H1 (cell line): ENCODE results near the gene MCOLN3. TPM values are rescaled to one million over a fixed set of nuclear protein-coding genes. Genes with fewer than 3 reads are reported as not detected.

Experiments used
- CHD2 ChIP-seq: IDR thresholded peaks from 2 replicates; pipeline ENCODE4 v1.6.1; 2012; ENCODE audit warnings: low read length, improper control_type of control experiment
- CTBP2 ChIP-seq: IDR thresholded peaks from 2 replicates; pipeline ENCODE4 v1.7.0; 2011; ENCODE audit warnings: borderline replicate concordance, mild to moderate bottlenecking, moderate library complexity, mixed read lengths, low read length; ENCODE audit not compliant: insufficient read depth, insufficient read length
- GABPA ChIP-seq: IDR thresholded peaks from 2 replicates; pipeline ENCODE4 v1.6.1; 2011; ENCODE audit warnings: mild to moderate bottlenecking, low read length, moderate library complexity, borderline replicate concordance; ENCODE audit not compliant: insufficient read depth
- TAF7 ChIP-seq: optimal IDR thresholded peaks from 2 replicates; pipeline ENCODE3; 2011; ENCODE audit warnings: low read depth, mild to moderate bottlenecking, inconsistent platforms, low read length, moderate library complexity, borderline replicate concordance
- TCF12 ChIP-seq: IDR thresholded peaks from 2 replicates; pipeline ENCODE4 v1.6.1; 2011; ENCODE audit warnings: low read depth, mild to moderate bottlenecking, low read length
- polyA plus RNA-seq, 7 experiments: library from polyadenylated mRNA; depleted of rRNA in 3 of 7; stranded (reverse) in 5 of 7; unstranded in 2 of 7; fragments of >200 nt in 5 of 7; fragments of 200-250 nt in 2 of 7; gene quantifications; 1 replicate in 5 of 7; 2 replicates in 1 of 7; 4 replicates in 1 of 7; pipeline versions ENCODE4 v1.2.1 to v1.2.3, GENCODE V29; 2011 to 2013; ENCODE audit warnings: missing spikeins in 2 of 7, mixed read lengths in 2 of 7
- total RNA-seq: library from RNA; stranded (reverse); fragmentation: NEBNext Ultra II Directional; extraction: Animal tissue kit (Norgen Biotek cat#: 25700); gene quantifications from 2 replicates; pipeline ENCODE4 v1.2.1, GENCODE V29; 2021
- TF ChIP-seq, protein P1 (sequence below): fragments of 300-600 bp; sonication (generic); IDR thresholded peaks from 2 replicates; pipeline ENCODE4 v1.7.1; 2012; ENCODE audit warnings: low read length, moderate library complexity, mild to moderate bottlenecking, inconsistent platforms; ENCODE audit not compliant: insufficient replicate concordance

Gene MCOLN3
- total and polyA plus RNA-seq, 2 of the 8 experiments (the other 6 are each of a cell fraction or from before 2014, with no cell fraction given): 3.8 to 4.9 TPM

DNA sequence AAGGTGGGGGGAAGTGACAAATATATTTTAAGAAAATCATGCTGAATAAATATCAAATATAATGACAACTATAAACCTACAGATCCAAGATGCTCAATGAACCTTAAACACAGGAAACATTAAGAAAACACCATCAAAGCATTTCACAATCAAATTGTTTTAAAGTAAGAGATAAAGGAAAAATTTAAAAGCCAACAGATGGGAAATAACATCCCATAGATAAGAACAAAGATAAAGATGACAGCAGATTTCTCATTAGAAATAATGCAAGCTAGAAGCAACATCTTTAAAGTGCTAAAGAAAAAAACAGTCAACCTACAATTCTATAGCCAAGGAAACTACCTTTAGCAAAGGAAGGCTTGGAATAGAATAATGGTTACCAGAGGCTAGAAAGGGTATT, 17.8 kb downstream of the MCOLN3 start (continued):
- TF ChIP-seq, protein P1, sequence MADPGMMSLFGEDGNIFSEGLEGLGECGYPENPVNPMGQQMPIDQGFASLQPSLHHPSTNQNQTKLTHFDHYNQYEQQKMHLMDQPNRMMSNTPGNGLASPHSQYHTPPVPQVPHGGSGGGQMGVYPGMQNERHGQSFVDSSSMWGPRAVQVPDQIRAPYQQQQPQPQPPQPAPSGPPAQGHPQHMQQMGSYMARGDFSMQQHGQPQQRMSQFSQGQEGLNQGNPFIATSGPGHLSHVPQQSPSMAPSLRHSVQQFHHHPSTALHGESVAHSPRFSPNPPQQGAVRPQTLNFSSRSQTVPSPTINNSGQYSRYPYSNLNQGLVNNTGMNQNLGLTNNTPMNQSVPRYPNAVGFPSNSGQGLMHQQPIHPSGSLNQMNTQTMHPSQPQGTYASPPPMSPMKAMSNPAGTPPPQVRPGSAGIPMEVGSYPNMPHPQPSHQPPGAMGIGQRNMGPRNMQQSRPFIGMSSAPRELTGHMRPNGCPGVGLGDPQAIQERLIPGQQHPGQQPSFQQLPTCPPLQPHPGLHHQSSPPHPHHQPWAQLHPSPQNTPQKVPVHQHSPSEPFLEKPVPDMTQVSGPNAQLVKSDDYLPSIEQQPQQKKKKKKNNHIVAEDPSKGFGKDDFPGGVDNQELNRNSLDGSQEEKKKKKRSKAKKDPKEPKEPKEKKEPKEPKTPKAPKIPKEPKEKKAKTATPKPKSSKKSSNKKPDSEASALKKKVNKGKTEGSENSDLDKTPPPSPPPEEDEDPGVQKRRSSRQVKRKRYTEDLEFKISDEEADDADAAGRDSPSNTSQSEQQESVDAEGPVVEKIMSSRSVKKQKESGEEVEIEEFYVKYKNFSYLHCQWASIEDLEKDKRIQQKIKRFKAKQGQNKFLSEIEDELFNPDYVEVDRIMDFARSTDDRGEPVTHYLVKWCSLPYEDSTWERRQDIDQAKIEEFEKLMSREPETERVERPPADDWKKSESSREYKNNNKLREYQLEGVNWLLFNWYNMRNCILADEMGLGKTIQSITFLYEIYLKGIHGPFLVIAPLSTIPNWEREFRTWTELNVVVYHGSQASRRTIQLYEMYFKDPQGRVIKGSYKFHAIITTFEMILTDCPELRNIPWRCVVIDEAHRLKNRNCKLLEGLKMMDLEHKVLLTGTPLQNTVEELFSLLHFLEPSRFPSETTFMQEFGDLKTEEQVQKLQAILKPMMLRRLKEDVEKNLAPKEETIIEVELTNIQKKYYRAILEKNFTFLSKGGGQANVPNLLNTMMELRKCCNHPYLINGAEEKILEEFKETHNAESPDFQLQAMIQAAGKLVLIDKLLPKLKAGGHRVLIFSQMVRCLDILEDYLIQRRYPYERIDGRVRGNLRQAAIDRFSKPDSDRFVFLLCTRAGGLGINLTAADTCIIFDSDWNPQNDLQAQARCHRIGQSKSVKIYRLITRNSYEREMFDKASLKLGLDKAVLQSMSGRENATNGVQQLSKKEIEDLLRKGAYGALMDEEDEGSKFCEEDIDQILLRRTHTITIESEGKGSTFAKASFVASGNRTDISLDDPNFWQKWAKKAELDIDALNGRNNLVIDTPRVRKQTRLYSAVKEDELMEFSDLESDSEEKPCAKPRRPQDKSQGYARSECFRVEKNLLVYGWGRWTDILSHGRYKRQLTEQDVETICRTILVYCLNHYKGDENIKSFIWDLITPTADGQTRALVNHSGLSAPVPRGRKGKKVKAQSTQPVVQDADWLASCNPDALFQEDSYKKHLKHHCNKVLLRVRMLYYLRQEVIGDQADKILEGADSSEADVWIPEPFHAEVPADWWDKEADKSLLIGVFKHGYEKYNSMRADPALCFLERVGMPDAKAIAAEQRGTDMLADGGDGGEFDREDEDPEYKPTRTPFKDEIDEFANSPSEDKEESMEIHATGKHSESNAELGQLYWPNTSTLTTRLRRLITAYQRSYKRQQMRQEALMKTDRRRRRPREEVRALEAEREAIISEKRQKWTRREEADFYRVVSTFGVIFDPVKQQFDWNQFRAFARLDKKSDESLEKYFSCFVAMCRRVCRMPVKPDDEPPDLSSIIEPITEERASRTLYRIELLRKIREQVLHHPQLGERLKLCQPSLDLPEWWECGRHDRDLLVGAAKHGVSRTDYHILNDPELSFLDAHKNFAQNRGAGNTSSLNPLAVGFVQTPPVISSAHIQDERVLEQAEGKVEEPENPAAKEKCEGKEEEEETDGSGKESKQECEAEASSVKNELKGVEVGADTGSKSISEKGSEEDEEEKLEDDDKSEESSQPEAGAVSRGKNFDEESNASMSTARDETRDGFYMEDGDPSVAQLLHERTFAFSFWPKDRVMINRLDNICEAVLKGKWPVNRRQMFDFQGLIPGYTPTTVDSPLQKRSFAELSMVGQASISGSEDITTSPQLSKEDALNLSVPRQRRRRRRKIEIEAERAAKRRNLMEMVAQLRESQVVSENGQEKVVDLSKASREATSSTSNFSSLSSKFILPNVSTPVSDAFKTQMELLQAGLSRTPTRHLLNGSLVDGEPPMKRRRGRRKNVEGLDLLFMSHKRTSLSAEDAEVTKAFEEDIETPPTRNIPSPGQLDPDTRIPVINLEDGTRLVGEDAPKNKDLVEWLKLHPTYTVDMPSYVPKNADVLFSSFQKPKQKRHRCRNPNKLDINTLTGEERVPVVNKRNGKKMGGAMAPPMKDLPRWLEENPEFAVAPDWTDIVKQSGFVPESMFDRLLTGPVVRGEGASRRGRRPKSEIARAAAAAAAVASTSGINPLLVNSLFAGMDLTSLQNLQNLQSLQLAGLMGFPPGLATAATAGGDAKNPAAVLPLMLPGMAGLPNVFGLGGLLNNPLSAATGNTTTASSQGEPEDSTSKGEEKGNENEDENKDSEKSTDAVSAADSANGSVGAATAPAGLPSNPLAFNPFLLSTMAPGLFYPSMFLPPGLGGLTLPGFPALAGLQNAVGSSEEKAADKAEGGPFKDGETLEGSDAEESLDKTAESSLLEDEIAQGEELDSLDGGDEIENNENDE: no peak
- TF ChIP-seq CTBP2: no peak
- no peak for TF ChIP-seq CHD2
- TF ChIP-seq TCF12: no peak
- no peak for TF ChIP-seq TAF7
- TF ChIP-seq GABPA: no peak
